H1 (cell line): ENCODE results near the gene SLC9A5. TPM values are rescaled to one million over a fixed set of nuclear protein-coding genes. Genes with fewer than 3 reads are reported as not detected.

Experiments used
- CTCF ChIA-PET: fragments of 300-600 bp; sonication (Branson Sonifier 250); formaldehyde crosslinking; loops from one replicate; lab custom pipeline; 2021; ENCODE audit not compliant: partially characterized antibody; lab: Charles Lee
- POLR2A ChIA-PET: fragments of 300-600 bp; sonication (Branson Sonifier 250); formaldehyde crosslinking; loops from one replicate; lab custom pipeline; 2021; ENCODE audit warnings: inconsistent platforms; ENCODE audit not compliant: partially characterized antibody; lab: Charles Lee
- DNase-seq, 2 experiments: peaks; one replicate each; pipeline versions ENCODE4 v3.0.0 to v3.0.0-alpha.2; 2010 to 2022; ENCODE audit warnings: low spot score in 2 of 2, low read depth in 1 of 2, mixed read lengths in 1 of 2
- FAIRE-seq: peaks from 2 replicates; lab custom pipeline; 2011; peaks lifted over from hg19 to GRCh38; lab: Jason Lieb, UNC
- H2AFZ ChIP-seq: 2 replicates; pipeline ENCODE4 v1.8.1; 2012; ENCODE audit warnings: low read length, inconsistent platforms
- H2AK5ac ChIP-seq: 2 replicates; pipeline ENCODE4 v1.6.1; 2013; ENCODE audit warnings: low read depth, low read length
- H2BK120ac ChIP-seq: replicated peaks from 2 replicates; pipeline ENCODE3; 2013; ENCODE audit warnings: low read depth, low read length, inconsistent platforms
- H2BK12ac ChIP-seq: 2 replicates; pipeline ENCODE4 v1.6.1; 2013; ENCODE audit warnings: low read depth, low read length
- H2BK15ac ChIP-seq: 2 replicates; pipeline ENCODE4 v1.6.1; 2013; ENCODE audit warnings: low read length
- H2BK20ac ChIP-seq: 2 replicates; pipeline ENCODE4 v1.6.1; 2013; ENCODE audit warnings: low read length
- H2BK5ac ChIP-seq: 2 replicates; pipeline ENCODE4 v1.6.1; 2013; ENCODE audit warnings: low read depth, low read length
- H3K14ac ChIP-seq: 2 replicates; pipeline ENCODE4 v1.6.1; 2013; ENCODE audit warnings: inconsistent platforms; ENCODE audit not compliant: insufficient read length
- H3K18ac ChIP-seq: 2 replicates; pipeline ENCODE4 v1.6.1; 2013; ENCODE audit warnings: low read length; ENCODE audit errors: extremely low read depth
- H3K23ac ChIP-seq: 2 replicates; pipeline ENCODE4 v1.6.1; 2013; ENCODE audit warnings: inconsistent platforms; ENCODE audit not compliant: insufficient read length
- H3K23me2 ChIP-seq: 2 replicates; pipeline ENCODE4 v1.6.1; 2013; ENCODE audit warnings: low read depth, low read length
- H3K27ac ChIP-seq: 2 replicates; pipeline ENCODE4 v1.6.1; 2011; ENCODE audit warnings: low read depth, low read length, inconsistent platforms
- H3K27me3 ChIP-seq, 4 experiments: replicated peaks in 1 of 4; 1 replicate in 1 of 4; 2 replicates in 3 of 4; pipeline versions ENCODE4 v1.6.1 to v1.8.1; 2011 to 2013; ENCODE audit warnings: low read length in 3 of 4, mild to moderate bottlenecking in 3 of 4, inconsistent platforms in 2 of 4, mixed read lengths in 2 of 4, moderate library complexity in 1 of 4; ENCODE audit not compliant: control insufficient read depth in 3 of 4, insufficient read depth in 3 of 4; ENCODE audit errors: extremely low read depth in 1 of 4
- H3K36me3 ChIP-seq, 4 experiments: 2 replicates each; pipeline versions ENCODE4 v1.6.1 to v1.8.1; 2011 to 2013; ENCODE audit warnings: mild to moderate bottlenecking in 4 of 4, low read length in 3 of 4, moderate library complexity in 2 of 4, control low read depth in 1 of 4, inconsistent platforms in 1 of 4; ENCODE audit not compliant: insufficient read depth in 4 of 4, control insufficient read depth in 2 of 4
- H3K4ac ChIP-seq: replicated peaks from 2 replicates; pipeline ENCODE3; 2013; ENCODE audit warnings: low read length, low read depth, mixed read lengths, inconsistent platforms; ENCODE audit not compliant: insufficient read length
- H3K4me1 ChIP-seq, 4 experiments: replicated peaks in 1 of 4; 1 replicate in 1 of 4; 2 replicates in 3 of 4; pipeline versions ENCODE4 v1.6.1 to v1.8.1; 2011 to 2013; ENCODE audit warnings: low read length in 3 of 4, inconsistent platforms in 2 of 4, mixed read lengths in 1 of 4; ENCODE audit not compliant: insufficient read depth in 4 of 4, control insufficient read depth in 3 of 4
- H3K4me2 ChIP-seq, 2 experiments: 2 replicates each; pipeline versions ENCODE4 v1.6.1 to v1.8.1; 2011 to 2013; ENCODE audit warnings: low read depth in 2 of 2, low read length in 2 of 2, control low read depth in 1 of 2, inconsistent platforms in 1 of 2, mild to moderate bottlenecking in 1 of 2; ENCODE audit not compliant: insufficient read depth in 1 of 2
- H3K4me3 ChIP-seq, 4 experiments: fragments of 200-600, 300-600 bp in 1 of 4; sonication (generic), shearing (Covaris generic), sonication (Bioruptor Twin) in 1 of 4; 2 replicates each; pipeline versions ENCODE4 v1.5.1 to v1.8.1; 2011 to 2016; ENCODE audit warnings: low read length in 4 of 4, low read depth in 3 of 4, control low read depth in 2 of 4, inconsistent platforms in 2 of 4, mild to moderate bottlenecking in 2 of 4, mixed read lengths in 1 of 4, moderate library complexity in 1 of 4; ENCODE audit not compliant: insufficient read depth in 2 of 4; ENCODE audit errors: extremely low read depth in 1 of 4
- H3K56ac ChIP-seq: replicated peaks from 2 replicates; pipeline ENCODE3; 2013; ENCODE audit warnings: low read depth, mild to moderate bottlenecking, mixed read lengths, low read length, inconsistent platforms; ENCODE audit not compliant: insufficient read length
- H3K79me1 ChIP-seq: 2 replicates; pipeline ENCODE4 v1.6.1; 2013; ENCODE audit warnings: low read depth, low read length, control low read depth
- H3K79me2 ChIP-seq, 2 experiments: 2 replicates each; pipeline versions ENCODE4 v1.6.1 to v1.8.1; 2012 to 2013; ENCODE audit warnings: low read length in 2 of 2, mild to moderate bottlenecking in 2 of 2, inconsistent platforms in 1 of 2; ENCODE audit not compliant: insufficient read depth in 2 of 2, control insufficient read depth in 1 of 2
- H3K9ac ChIP-seq, 4 experiments: replicated peaks in 1 of 4; 1 replicate in 1 of 4; 2 replicates in 3 of 4; pipeline versions ENCODE4 v1.6.1 to v1.8.1; 2011 to 2013; ENCODE audit warnings: low read depth in 3 of 4, low read length in 3 of 4, control low read depth in 2 of 4, mild to moderate bottlenecking in 2 of 4, moderate library complexity in 2 of 4, inconsistent platforms in 1 of 4; ENCODE audit errors: extremely low read depth in 1 of 4
- H3K9me3 ChIP-seq, 2 experiments: 2 replicates each; pipeline versions ENCODE4 v1.6.1 to v1.8.1; 2012 to 2013; ENCODE audit warnings: mild to moderate bottlenecking in 2 of 2, moderate library complexity in 2 of 2, control low read depth in 1 of 2, inconsistent platforms in 1 of 2, low read depth in 1 of 2, low read length in 1 of 2, mixed read lengths in 1 of 2; ENCODE audit not compliant: insufficient read depth in 2 of 2
- H4K20me1 ChIP-seq, 2 experiments: replicated peaks in 1 of 2; 2 replicates each; pipeline versions ENCODE3 to v1.8.1; 2011 to 2013; ENCODE audit warnings: inconsistent platforms in 2 of 2, low read length in 2 of 2, mild to moderate bottlenecking in 1 of 2; ENCODE audit not compliant: insufficient read depth in 2 of 2, control insufficient read depth in 1 of 2
- H4K5ac ChIP-seq: 2 replicates; pipeline ENCODE4 v1.6.1; 2013; ENCODE audit warnings: low read length, low read depth, mixed read lengths, inconsistent platforms; ENCODE audit not compliant: insufficient read length
- H4K8ac ChIP-seq: 2 replicates; pipeline ENCODE4 v1.8.0; 2013; ENCODE audit warnings: mild to moderate bottlenecking, moderate library complexity, low read length, inconsistent platforms; ENCODE audit not compliant: insufficient read depth; ENCODE audit errors: extremely low read depth
- H4K91ac ChIP-seq: replicated peaks from 2 replicates; pipeline ENCODE3; 2013; ENCODE audit warnings: low read length, mixed read lengths, inconsistent platforms; ENCODE audit not compliant: insufficient read length
- NRF1 ChIP-seq: IDR thresholded peaks from 2 replicates; pipeline ENCODE4 v1.6.1; 2011; ENCODE audit warnings: mild to moderate bottlenecking, low read depth, low read length, improper control_type of control experiment
- SRF ChIP-seq: IDR thresholded peaks from 2 replicates; pipeline ENCODE4 v1.6.1; 2011; ENCODE audit warnings: mild to moderate bottlenecking, low read depth, low read length, moderate library complexity
- TBP ChIP-seq: IDR thresholded peaks from 2 replicates; pipeline ENCODE4 v1.6.1; 2011; ENCODE audit warnings: low read depth, low read length, improper control_type of control experiment
- WGBS, 2 experiments: shearing (Covaris generic) in 1 of 2; methylation state at CpG; one replicate each; pipeline versions ENCODE4 v1.1.6 to v1.1.7; 2013 to 2015; ENCODE audit warnings: low lambda C conversion rate in 2 of 2, mixed read lengths in 2 of 2, inconsistent platforms in 1 of 2, low coverage in 1 of 2, missing lambda C conversion rate in 1 of 2; ENCODE audit not compliant: insufficient replicate concordance in 2 of 2, insufficient coverage in 1 of 2, insufficient read length in 1 of 2; ENCODE audit errors: extremely low coverage in 1 of 2, missing lambda C conversion rate in 1 of 2; 5-methylcytosine and 5-hydroxymethylcytosine counted together
- polyA plus RNA-seq, 7 experiments: library from polyadenylated mRNA; depleted of rRNA in 3 of 7; stranded (reverse) in 5 of 7; unstranded in 2 of 7; fragments of >200 nt in 5 of 7; fragments of 200-250 nt in 2 of 7; gene quantifications; 1 replicate in 5 of 7; 2 replicates in 1 of 7; 4 replicates in 1 of 7; pipeline versions ENCODE4 v1.2.1 to v1.2.3, GENCODE V29; 2011 to 2013; ENCODE audit warnings: missing spikeins in 2 of 7, mixed read lengths in 2 of 7
- total RNA-seq: library from RNA; stranded (reverse); fragmentation: NEBNext Ultra II Directional; extraction: Animal tissue kit (Norgen Biotek cat#: 25700); gene quantifications from 2 replicates; pipeline ENCODE4 v1.2.1, GENCODE V29; 2021

Gene SLC9A5
- total and polyA plus RNA-seq, 2 of the 8 experiments (the other 6 are each of a cell fraction or from before 2014, with no cell fraction given) = 7.9 to 8.6 TPM

GRCh38 chr16:67302970-67303369 lies 54.2 kb downstream of the SLC9A5 start:
- H3K23me2 ChIP-seq = no peaks in the 10 kb centered on the region; the same call in 1 of the 2 replicates
- TF ChIP-seq SRF = no peak
- TF ChIP-seq NRF1 = no peak
- no peak for TF ChIP-seq TBP

More at GRCh38 chr16:67302970-67303369, 54.2 kb downstream of the SLC9A5 start:
- Histone ChIP-seq H3K9ac (no peak overlapping the region), H3K23ac (no peak overlapping the region), H3K9me3 (no peaks in the 10 kb centered on the region; a peak in 1 of 4 replicates), H3K27me3 (peaks cover 0 to 2% (median 0%) of the 10 kb centered on the region in 4 experiments; a peak in 1 of 7 replicates), H2BK15ac (no peak overlapping the region), H2BK120ac (no peak overlapping the region), H4K8ac (no peak overlapping the region), H4K20me1 (no peaks in the 10 kb centered on the region), H3K4me1 (no peaks in the 10 kb centered on the region), H2BK20ac (no peak overlapping the region), H2BK5ac (no peak overlapping the region), H3K56ac (no peak overlapping the region), H2AFZ (no peak overlapping the region), H4K5ac (no peak overlapping the region), H3K18ac (no peak overlapping the region), H3K4ac (no peak overlapping the region), H3K4me3 (no peak overlapping the region), H2AK5ac (no peak overlapping the region), H3K79me2 (no peaks in the 10 kb centered on the region), H4K91ac (no peak overlapping the region), H3K14ac (no peak overlapping the region), H3K79me1 (no peaks in the 10 kb centered on the region), H3K36me3 (no peaks in the 10 kb centered on the region), H3K4me2 (no peak overlapping the region), H2BK12ac (no peak overlapping the region), H3K27ac (no peak overlapping the region)
- no peak for DNase-seq
- ChIA-PET CTCF (interaction anchor here (1.4 to 11.3 kb wide), 2 partner anchors 14 to 18 kb away, joined by 3 to 93 read pairs; no protein-coding TSS in a partner anchor), POLR2A (no interaction called here)
- FAIRE-seq = no peak
- 97% methylated on average over 5 of the region's 8 CpGs; no CpG with 5 or more reads in 1 of the 2 experiments for WGBS, 2 experiments
